ENCODE data around the gene LCE1E.

The LCE1E gene

DNA sequence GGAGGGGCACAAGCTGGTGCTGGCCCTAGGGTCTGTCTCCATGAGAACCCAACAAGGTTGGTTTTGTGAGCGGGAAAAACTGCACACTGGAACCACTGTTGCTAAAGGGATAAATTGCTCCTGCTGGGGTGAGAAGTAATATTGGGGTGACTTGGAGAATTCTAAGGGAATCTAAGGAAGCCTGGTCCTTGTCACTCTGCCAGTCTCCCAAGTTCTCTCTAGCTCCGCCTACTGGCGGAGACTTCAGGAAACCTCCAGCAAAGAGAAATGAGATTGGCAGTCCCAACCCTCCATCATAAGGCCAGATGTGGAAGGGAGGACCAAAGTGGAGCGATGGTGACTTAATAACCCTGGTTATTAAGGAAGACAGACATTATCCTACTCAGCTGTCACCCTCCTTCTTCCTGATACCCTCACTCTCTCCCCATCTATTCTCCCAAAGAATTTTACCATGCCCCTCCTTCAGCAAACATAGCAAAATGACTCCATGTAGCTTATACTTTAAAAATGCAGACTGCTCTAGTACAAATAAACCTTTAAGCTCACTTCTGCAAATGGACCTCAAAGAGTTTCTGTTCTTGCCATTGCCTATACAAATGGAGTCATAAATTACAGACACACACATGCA lies 8.4 kb upstream of the LCE1E start:
- DNase-seq, result no peak

GRCh38 chr1:152783095-152783494 lies 3.0 kb upstream of the LCE1E start:
- no peak for DNase-seq

GRCh38 chr1:152795686-152796085 lies 9.6 kb downstream of the LCE1E start:
- DNase-seq, result no peak

DNA sequence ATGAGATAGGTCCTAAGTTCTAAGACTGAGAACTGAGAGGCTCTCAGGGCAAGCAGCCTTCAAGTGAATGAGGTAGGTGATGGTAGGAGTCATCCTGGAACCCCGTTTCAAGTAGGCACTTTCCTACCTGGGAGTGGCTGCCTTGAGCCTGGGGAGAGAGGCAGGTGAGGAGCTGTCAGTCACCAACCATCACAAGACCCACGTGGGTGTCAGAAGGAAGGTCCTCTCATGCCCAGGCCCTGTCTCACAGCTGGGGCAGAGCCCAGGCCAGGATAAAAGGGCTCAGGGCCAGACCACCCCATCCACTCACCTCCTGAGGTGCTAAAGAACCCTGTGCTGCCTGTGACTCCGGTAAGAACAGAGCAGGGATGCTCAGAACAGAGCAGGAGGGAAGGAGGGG lies 10.4 kb downstream of the LCE1E start, which contains the start of gene LCE1D:
Gene LCE1D, plus strand, starts transcription at position 301 of the 400 bp plus-strand sequence. CDS start 1,074 bp downstream, outside the sequence.
- no peak for DNase-seq

DNA sequence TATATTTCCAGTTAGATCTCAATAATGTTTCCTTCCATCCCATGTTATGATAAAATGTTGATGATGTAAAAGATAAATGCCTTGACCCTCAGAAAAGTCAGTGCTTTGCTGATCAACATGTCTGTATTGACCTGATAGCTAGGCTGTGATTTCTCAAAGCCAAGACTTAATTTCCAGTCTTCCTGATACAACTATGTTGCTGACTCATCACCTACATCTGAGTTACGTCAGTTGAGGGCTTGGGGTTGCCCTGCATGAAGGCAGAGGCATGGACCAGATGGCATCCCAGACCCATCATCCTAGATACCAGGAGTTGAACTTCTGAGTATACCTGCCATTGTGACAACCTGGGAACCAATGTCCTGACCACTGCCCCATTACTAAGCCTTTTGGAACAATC lies 15.3 kb downstream of the LCE1E start:
- DNase-seq, result no peak

- DNase-seq, result no peak
Observed at GRCh38 chr1:152806576-152806975, 20.5 kb downstream of the LCE1E start, which contains the start of gene LCE1C. Gene LCE1C (minus strand): TSS chr1:152806651. CDS start chr1:152805478, 1,173 bp downstream.

GRCh38 chr1:152811050-152811449 lies 25.0 kb downstream of the LCE1E start:
- no peak for DNase-seq

DNA sequence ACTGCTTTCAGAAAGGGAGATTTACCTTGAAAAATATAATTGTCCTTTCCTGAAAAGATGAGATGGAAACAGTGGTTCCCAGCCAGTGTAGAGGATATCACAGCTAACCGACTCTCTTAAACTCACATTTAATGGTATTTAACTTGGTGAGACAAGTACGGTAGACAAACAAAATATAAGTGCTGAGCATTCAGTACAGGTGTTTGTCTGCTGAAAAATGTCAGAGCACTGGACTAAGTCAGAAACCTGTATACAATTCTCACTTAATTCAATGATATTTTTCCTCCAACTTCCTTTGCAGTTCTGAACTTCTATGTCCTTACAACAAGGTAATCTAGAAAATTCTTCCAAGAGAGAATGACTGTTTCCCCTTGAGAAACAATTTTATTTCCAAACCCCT lies 25.6 kb downstream of the LCE1E start, which contains the start of gene LCE1B:
Gene LCE1B, plus strand, starts transcription at position 301 of the 400 bp plus-strand sequence. CDS start 476 bp downstream, outside the sequence.
- DNase-seq, result no peak

DNA sequence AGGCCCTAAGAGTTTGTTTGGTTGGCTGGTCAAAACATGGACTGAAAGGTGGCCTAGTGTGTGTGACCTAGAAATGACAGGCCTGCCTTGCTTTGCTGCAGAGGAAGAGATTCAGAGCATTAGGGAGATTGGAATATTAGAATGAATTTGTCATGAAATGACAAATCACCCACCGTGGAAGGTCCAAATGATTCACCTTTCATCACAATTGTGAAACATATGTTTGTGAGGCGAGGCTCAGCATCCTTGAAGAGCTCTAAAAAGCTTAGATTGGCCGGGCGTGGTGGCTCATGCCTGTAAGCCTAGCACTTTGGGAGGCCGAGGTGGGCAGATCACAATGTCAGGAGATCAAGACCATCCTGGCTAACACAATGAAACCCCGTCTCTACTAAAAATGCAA lies 31.3 kb downstream of the LCE1E start:
- DNase-seq, result no peak

- no peak for DNase-seq
Observed at GRCh38 chr1:152823294-152823693, 37.2 kb downstream of the LCE1E start.

DNA sequence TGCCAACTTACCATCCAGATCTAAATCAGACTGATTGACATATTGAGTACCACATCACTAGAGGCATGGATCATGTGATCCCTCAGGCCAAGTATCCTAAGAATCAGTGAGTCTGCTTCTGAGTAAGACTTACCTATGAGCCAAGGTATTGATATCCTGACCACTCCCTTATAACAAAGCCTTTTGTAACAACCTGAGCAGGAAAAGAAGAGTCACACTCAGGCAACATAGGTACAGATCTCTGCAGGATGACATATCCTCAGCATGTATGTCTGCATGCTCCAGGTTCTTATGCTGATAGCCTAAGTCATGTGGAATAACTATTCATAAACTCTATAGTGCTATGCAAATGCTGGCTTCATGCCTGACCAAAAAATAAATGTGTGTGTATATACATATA lies 38.9 kb downstream of the LCE1E start:
- DNase-seq, result no peak

- DNase-seq, result no peak
Observed at GRCh38 chr1:152827173-152827572, 41.1 kb downstream of the LCE1E start, which contains the start of gene LCE1A. Gene LCE1A (plus strand): TSS chr1:152827473. CDS start chr1:152827473, 0 bp downstream.

GRCh38 chr1:152836870-152837269 lies 50.8 kb downstream of the LCE1E start:
- no peak for DNase-seq

All from right kidney (tissue), 1 donor.